Motor neuron (in vitro differentiated cells): ENCODE results near the gene RPL36A. TPM values are rescaled to one million over a fixed set of nuclear protein-coding genes. Genes with fewer than 3 reads are reported as not detected.

Experiments used
- ATAC-seq, 8 experiments: fragments of 200-7000 bp; cut with Tn5 transposase; replicated peaks in 6 of 8; 2 replicates each; pipeline ENCODE4 v1.8.0; 2021; ENCODE audit warnings: mild to moderate bottlenecking in 8 of 8, moderate library complexity in 8 of 8
- H3K27ac ChIP-seq, 2 donors: fragments of 250-450 bp; sonication (Bioruptor Pico); 2 replicates each; pipeline ENCODE4 v1.9.0; 2021; ENCODE audit warnings: antibody characterized with exemption in 2 of 2, mild to moderate bottlenecking in 2 of 2, moderate library complexity in 1 of 2
- H3K4me1 ChIP-seq, 2 donors: fragments of 250-450 bp; sonication (Bioruptor Pico); replicated peaks in 1 of 2; 2 replicates each; pipeline ENCODE4 v1.6.1; 2021; ENCODE audit warnings: antibody characterized with exemption in 2 of 2, mild to moderate bottlenecking in 2 of 2, moderate library complexity in 1 of 2
- H3K4me3 ChIP-seq, 5 donors: fragments of 250-450 bp; sonication (Bioruptor Pico); 2 replicates each; pipeline ENCODE4 v1.9.0; 2021; ENCODE audit warnings: antibody characterized with exemption in 5 of 5, mild to moderate bottlenecking in 5 of 5, moderate library complexity in 4 of 5
- WGBS, 10 experiments: fragments of 450-650 bp; shearing (Covaris generic); methylation state at CpG; one replicate each; pipeline ENCODE4 v1.0.0; 2022; 5-methylcytosine and 5-hydroxymethylcytosine counted together
- in situ Hi-C, 9 experiments: fragments of 400-800 bp; cut with MboI; loops; one replicate each; pipeline ENCODE4 v1.15.0; 2021; ENCODE audit warnings: low sequenced_read_pairs in 9 of 9, low pct_unique_long_range_greater_than_20kb in 2 of 9; ENCODE audit not compliant: unreplicated experiment in 9 of 9
- total RNA-seq, 8 experiments: library from RNA; unstranded; fragments of 300-600 nt; gene quantifications; 2 replicates each; pipeline versions ENCODE4 v1.2.3 to v1.2.4, GENCODE V29; 2022

RPL36A gene
- total RNA-seq, 8 experiments from 2014 or later, result 2,585 to 5,365 (median 3,457) TPM

DNA sequence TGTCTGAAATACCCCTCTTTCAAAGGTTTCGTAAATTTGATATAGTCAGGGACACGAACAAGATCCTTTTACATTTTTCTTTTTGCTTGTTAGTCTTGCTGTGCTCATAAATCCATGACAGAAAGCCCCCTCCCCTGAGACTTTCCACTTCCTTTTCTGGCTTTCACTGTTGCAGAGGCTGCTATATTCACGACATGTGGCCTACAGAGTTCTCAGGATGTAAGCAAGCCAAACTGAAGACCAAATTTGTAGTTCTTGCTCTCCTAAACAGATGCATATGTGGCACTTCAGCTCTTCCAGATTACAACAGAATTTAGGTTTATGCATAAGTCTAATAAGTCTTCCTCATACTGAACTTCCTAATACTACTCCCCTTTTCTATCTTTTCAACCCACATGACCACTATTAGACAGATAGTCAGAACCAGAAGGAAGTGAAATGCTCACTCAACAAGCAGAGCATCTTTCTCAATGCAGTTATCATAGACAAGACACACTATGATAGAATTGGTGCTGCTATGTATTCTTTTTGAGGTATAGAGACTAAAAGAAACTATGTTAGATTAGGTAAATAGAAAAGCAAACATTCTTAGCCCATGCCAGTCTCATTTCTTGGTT, 19.8 kb upstream of the RPL36A start:
- in situ Hi-C loops, result no loop called here
- 0 to 70% (median 36%) methylated on average over 1 to 3 of the region's 3 CpGs; no CpG with 5 or more reads in 4 of the 10 experiments for WGBS, 10 experiments
- Histone ChIP-seq H3K4me3 (no peak overlapping the region), H3K4me1 (no peaks in the 10 kb centered on the region), H3K27ac (no peak overlapping the region)
- ATAC-seq, result no peak

DNA sequence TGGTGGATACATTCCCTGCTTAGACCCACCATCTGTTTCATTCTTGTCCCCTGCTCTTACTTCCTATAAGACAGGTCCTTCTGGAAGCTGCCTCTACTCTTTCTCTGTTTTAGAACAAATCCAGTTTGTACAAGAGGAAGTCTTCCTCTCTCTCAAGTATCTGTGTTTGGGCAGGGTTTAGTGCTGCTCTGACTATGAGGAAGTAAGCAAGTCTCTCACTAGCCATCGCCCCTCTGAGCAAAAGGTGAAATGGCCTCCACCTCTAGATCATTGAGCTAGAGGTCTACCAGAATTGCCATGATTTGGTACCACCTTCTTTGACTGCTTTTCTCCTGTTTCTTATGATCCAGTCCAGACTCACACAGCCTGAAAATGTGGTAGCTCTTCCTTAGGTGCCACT, 13.3 kb upstream of the RPL36A start:
- H3K4me3 ChIP-seq, result no peak overlapping the region
- no peak overlapping the region for H3K27ac ChIP-seq
- no peak for ATAC-seq
- H3K4me1 ChIP-seq, result no peaks in the 10 kb centered on the region
- 63% methylated on average over 1 of the region's 1 CpG; no CpG with 5 or more reads in 9 of the 10 experiments for WGBS, 10 experiments
- in situ Hi-C loops, result no loop called here

DNA sequence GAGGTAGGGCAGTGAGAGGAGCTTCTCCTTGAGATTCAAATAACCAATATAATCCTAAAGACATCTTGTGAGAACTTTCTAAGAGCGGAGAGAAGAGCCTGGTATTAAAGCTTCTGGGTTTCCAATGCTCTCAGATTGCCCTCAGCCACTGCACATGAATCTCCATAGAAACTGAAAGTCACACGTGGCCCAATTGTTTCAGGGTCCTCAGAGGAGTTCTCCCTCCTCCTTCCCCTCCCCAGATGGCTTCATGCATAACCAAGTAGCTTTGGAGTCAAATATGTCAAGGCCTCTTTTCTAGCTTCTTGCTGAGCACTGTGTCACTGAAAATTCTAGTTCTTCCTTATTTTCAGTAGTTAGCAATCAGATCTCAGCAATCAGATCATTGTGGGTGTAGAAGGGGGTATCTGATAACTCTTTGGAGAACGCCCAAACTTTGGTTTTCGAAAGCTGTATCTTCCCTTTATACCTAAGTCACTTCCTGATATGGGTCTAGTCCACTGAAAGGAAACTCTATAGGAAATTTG, 7.1 kb upstream of the RPL36A start:
- no peak overlapping the region for H3K4me3 ChIP-seq
- in situ Hi-C loops, result no loop called here
- 0 to 100% (median 22%) methylated on average over 1 to 4 of the region's 4 CpGs; no CpG with 5 or more reads in 6 of the 10 experiments for WGBS, 10 experiments
- peak in 5 of 8 experiments; percentile 68 to 88 (median 75) for ATAC-seq
- peaks cover 0 to 4% of the 10 kb centered on the region in 2 donors for H3K4me1 ChIP-seq
- no peak overlapping the region for H3K27ac ChIP-seq

DNA sequence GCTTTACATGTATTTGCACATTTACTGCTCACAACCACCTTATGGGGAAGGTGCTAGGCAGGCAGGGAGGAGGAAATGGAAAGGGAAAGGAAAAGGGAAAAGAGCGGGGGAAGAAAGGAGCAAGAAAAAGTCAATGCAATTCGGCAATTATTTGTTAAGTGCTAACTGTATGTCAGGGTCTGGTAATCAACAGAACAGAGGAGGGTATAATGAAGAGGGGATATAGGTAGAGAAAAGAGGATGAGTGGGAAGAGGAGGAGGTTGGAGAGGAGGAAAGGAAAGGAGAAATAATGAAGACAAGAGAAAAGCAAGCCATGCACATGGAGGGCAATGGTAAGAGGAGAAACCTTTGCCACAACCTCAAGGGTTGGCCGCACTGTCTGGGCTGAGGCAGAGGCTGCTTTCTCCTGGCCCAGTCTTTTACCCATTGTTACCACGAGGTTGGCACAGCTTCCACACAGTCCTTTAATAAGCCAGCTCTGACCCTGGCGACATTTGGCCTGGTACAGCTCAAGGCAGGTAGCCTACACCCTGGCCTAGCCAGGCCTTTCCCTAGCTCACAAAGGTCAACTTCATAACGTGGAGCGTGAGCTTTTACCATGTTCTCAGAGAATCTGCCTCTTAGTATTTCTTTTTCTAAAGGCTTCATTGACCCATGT, 5.7 kb upstream of the RPL36A start:
- no peak overlapping the region for H3K27ac ChIP-seq
- in situ Hi-C loops, result no loop called here
- no peak for ATAC-seq

DNA sequence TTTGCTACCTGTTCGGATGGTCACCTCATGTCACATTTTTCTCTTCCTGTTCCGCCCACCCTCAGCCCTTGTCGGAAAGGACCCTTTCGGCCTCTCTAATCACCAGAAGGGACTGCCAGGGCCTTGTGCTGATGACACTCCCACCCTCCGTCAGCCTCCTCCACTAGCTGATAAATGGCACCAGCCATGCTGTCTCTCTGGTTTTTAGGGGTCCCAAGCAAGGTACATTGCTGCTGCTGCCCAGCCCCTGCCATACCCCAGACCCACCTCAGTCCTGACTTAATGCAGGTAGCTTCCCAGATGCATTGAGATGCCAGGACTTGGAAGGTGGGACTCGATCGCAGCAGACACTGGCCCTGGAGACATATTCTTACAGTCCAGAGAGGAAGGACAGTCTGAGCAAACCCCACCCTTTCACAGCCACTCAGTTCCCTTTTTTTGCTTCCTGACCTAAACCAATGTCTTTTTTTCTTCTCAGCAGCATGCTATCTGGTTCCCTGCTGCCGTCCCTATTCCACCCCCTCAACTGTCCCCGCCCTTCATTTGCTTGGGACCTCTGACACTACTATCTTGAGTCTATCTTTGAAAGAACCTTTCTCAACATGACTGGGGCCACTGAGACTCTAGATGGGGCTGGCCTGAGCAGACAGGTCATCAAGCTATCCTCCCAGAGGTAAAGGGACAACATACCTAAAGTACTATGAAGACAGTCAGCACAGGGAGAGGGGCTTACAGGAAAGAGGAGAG, 4.8 kb upstream of the RPL36A start, which contains the start of gene BTK:
BTK (minus strand) TSS at position 397 of the 747 bp plus-strand sequence. CDS start 10,907 bp downstream, outside the sequence.
- in situ Hi-C loops, result no loop called here
- no peak for ATAC-seq
- WGBS, 10 experiments, result 20 to 100% (median 68%) methylated on average over 1 to 5 of the region's 9 CpGs; no CpG with 5 or more reads in 7 of the 10 experiments
- no peak within 1 kb of the TSS for H3K4me3 ChIP-seq
- peaks cover 0 to 4% of the 10 kb centered on the region in 2 donors for H3K4me1 ChIP-seq
- no peak within 1 kb of the TSS for H3K27ac ChIP-seq

More for the DNA sequence above, 5.7 kb upstream of the RPL36A start:
- H3K4me1 ChIP-seq, result peaks cover 0 to 4% of the 10 kb centered on the region in 2 donors
- H3K4me3 ChIP-seq, result no peak overlapping the region
- 39 to 100% (median 75%) methylated on average over 1 to 7 of the region's 7 CpGs; no CpG with 5 or more reads in 3 of the 10 experiments for WGBS, 10 experiments

DNA sequence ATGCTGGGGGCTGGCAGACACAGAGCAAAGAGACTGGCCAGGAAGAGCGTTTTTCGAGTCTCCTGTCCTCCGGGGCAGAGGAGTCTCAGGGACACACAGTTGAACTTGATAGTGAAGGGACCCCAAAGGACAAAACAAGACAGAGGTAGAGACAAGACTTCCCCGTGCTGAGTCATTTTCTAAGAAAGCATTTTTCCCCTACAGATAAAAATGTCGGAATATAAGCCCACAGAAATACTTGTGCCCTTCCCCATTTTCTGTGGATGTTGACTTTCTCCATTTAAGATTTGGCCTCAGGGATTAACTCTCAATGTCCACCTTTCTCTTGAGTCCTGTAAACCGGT, 4.3 kb upstream of the RPL36A start:
- WGBS, 10 experiments, result 0 to 51% (median 29%) methylated on average over 1 to 6 of the region's 6 CpGs; no CpG with 5 or more reads in 7 of the 10 experiments
- Histone ChIP-seq H3K4me3 (no peak overlapping the region), H3K4me1 (peaks cover 0 to 4% of the 10 kb centered on the region in 2 donors), H3K27ac (no peak overlapping the region)
- in situ Hi-C loops, result no loop called here
- ATAC-seq, result no peak

DNA sequence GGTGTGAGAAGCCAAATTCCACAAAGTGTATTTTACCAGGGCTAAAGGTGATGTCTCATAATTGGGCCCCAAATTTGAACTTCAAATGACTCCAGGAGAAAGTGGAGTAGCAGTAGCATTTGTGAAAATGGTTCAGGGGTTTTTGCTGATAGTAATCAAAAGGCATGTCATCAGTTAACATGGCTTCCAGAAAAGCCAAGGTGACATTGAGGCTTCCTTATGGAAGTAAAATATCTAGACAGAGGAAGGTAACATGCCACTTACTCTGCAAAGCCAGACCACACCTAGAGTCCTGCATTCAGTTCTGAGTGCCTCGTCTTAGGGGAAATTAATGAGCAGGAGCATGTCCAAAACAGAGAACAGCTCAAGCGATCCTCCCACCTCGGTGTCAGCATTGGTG, 2.2 kb upstream of the RPL36A start:
- ATAC-seq, result no peak
- WGBS, 10 experiments, result 58 to 100% methylated on average over 1 to 2 of the region's 3 CpGs; no CpG with 5 or more reads in 8 of the 10 experiments
- in situ Hi-C loops, result no loop called here
- peaks cover 4 to 8% of the 10 kb centered on the region in 2 donors for H3K4me1 ChIP-seq
- no peak overlapping the region for H3K4me3 ChIP-seq
- no peak overlapping the region for H3K27ac ChIP-seq

DNA sequence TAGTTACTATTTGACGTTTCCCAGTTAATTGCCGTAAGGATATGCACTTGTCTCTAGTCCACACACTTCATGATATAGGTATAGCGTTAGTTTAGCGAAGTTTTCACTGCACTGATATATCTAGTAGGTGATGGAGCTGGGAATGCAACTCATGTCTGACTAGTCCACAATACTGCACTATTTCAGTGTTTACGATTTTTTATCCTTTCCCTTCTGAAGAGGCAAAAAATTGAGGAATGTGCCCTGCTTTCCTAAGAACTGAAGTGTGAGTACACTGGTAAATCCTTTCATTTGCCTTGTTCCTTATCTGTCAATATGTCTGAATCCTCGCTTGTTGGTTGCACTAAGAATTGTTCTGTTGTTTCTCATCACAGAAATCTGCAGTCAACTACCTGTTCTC, 1.0 kb downstream of the RPL36A start:
- ATAC-seq, result no peak
- WGBS, 10 experiments, result 0 to 40% (median 14%) methylated on average over 1 to 5 of the region's 6 CpGs; no CpG with 5 or more reads in 4 of the 10 experiments
- H3K4me1 ChIP-seq, result peaks cover 0 to 8% of the 10 kb centered on the region in 2 donors
- in situ Hi-C loops, result no loop called here
- peak overlapping the region in 1 of 2 donors; percentile 81 for H3K27ac ChIP-seq
- H3K4me3 ChIP-seq, result peak overlapping the region; percentile 48 to 92 (median 84)

DNA sequence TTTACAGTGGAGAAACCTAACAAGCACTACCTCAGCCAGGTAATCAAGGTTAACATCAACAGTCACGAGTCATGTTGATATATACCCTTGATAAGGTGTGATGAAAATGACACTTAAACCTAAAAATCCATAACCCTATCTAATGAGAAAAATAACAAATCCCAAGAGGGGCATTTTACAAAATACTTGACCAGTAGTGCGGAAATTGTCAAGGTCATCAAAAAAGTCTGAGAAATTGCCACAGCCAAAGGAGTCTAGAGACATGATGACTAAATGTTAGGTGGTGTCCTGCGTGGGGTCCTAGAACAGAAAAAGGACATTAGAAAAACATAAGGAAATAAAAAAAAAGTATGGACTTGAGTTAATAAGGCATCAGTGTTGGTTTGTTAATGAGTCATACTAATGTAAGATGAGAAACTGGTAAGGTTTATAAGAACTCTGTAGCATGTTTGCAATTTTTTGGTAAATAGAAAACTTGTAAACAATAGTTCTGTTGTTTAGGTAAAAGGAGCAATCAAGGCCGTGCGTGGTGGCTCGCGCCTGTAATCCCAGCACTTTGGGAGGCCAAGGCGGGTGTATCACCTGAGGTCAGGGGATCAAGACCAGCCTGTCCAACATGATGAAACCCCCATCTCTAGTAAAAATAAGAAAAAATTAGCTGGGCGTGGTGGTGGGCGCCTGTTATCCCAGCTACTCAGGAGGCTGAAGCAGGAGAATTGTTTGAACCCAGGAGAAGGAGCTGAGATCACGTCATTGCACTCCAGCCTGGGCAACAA, 2.9 kb downstream of the RPL36A start:
- ATAC-seq, result no peak
- in situ Hi-C loops, result no loop called here
- Histone ChIP-seq H3K4me1 (peaks cover 0 to 8% of the 10 kb centered on the region in 2 donors), H3K4me3 (no peak overlapping the region), H3K27ac (no peak overlapping the region)
- WGBS, 10 experiments, result 49 to 100% (median 71%) methylated on average over 1 to 11 of the region's 11 CpGs; no CpG with 5 or more reads in 2 of the 10 experiments

DNA sequence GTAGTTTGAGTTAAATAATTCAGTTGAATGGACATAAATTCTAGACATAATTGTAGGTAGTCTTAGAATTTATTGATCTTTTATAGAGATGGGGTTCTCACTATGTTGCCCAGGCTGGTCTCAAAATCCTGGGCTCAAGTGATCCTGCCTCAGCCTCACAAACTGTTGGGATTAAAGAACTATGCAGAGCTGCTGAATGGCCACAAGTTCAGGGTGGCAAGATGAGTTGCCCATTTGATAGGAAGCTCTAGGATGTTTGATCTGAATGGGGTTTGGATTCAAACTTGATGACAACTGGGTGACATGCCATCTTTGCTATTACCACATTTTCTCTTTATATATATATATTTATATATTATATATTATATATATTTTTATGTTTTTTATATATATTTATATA, 3.6 kb downstream of the RPL36A start:
- no peak overlapping the region for H3K27ac ChIP-seq
- peaks cover 0 to 8% of the 10 kb centered on the region in 2 donors for H3K4me1 ChIP-seq
- in situ Hi-C loops, result no loop called here
- no peak for ATAC-seq
- no peak overlapping the region for H3K4me3 ChIP-seq

DNA sequence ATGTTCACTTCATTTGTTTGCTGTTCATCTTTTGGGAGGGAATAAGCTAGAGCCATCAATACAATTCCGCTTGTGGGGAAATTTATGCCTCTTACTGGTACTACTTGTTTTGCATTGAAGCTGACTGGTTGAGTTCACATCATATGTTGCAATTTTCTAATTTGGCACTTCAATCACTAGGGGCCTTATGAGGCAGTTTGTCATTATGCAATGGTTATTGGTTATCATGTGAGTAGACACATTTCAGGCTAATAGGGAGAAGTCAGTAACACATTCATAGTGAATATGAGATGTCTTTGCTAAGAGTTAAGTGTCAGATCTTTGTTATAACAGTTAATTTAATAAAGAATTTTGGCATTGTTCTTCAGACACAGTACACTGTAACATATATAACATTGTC, 5.0 kb downstream of the RPL36A start:
- Histone ChIP-seq H3K4me3 (no peak overlapping the region), H3K4me1 (peaks cover 0 to 8% of the 10 kb centered on the region in 2 donors), H3K27ac (no peak overlapping the region)
- WGBS, 10 experiments, result 100% methylated on average over 1 of the region's 1 CpG; no CpG with 5 or more reads in 7 of the 10 experiments
- ATAC-seq, result peak in 2 of 8 experiments; percentile 6 to 22
- in situ Hi-C loops, result no loop called here

DNA sequence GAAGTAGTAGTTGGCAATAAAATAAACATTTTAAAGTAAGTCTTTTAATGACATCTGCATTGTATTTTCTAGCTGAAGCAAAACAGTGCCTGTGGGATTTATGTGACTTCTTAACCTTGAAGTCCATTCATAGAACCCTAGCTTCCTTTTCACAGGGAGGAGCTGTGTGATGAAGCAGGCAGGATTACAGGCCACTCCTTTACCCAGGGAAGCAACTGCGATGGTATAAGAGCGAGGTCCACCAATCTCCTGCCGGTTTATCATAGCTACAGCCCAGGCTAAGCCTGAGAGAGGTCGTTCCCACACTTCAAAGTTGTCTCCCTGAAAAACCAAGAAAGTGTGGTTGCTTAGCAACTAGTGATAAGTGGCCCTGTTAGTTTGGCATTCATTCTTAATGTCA, 7.0 kb downstream of the RPL36A start:
- in situ Hi-C loops, result no loop called here
- 0 to 49% (median 11%) methylated on average over 1 to 4 of the region's 4 CpGs; no CpG with 5 or more reads in 5 of the 10 experiments for whole genome bisulfite sequencing, 10 experiments
- H3K27ac ChIP-seq, result no peak overlapping the region
- H3K4me3 ChIP-seq, result no peak overlapping the region
- no peaks in the 10 kb centered on the region for H3K4me1 ChIP-seq
- peak in 2 of 8 experiments; percentile 10 to 51 for ATAC-seq
